DND-41 (cell line): ENCODE measurements around the gene SLC25A21.

ENCODE experiments used
- EZH2 ChIP-seq: IDR thresholded peaks from 3 replicates; pipeline ENCODE4 v1.6.1; 2012; ENCODE audit warnings: borderline replicate concordance, low read depth, mild to moderate bottlenecking, moderate library complexity, low read length, inconsistent platforms; ENCODE audit not compliant: severe bottlenecking
- TF ChIP-seq, protein P1 (sequence below): IDR thresholded peaks from 2 replicates; pipeline ENCODE4 v1.5.1; 2012; ENCODE audit warnings: borderline replicate concordance, low read length, moderate library complexity, mild to moderate bottlenecking; ENCODE audit not compliant: poor library complexity, severe bottlenecking; ENCODE audit errors: extremely low read depth

DNA sequence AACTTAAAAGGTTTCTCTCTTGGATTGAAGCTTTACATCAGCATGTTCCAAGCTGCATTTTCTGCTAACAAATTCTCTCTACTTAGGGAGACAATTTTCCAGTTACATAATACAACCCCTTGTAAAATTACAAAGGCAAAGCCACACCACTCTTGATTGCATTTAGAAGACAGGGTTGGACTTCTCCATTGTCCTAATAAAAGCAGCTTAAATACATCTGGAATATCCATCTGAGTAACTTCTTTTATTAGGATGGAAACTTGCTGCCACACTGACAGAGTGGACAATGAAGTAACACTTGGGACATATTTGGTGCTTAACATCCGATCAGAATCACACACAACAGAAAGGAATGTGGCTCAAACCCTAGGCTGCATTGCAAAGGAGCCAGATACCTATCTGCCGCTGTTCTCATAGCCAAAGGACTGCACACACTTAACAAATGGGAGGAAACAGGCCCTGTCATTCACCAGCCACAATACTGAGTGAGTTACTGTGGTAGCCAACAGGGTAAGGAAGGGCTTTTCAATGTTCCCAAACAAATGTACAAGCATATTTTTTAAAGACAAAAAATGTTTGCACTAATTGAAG, 353.5 kb downstream of the SLC25A21 start:
- TF ChIP-seq, protein P1, sequence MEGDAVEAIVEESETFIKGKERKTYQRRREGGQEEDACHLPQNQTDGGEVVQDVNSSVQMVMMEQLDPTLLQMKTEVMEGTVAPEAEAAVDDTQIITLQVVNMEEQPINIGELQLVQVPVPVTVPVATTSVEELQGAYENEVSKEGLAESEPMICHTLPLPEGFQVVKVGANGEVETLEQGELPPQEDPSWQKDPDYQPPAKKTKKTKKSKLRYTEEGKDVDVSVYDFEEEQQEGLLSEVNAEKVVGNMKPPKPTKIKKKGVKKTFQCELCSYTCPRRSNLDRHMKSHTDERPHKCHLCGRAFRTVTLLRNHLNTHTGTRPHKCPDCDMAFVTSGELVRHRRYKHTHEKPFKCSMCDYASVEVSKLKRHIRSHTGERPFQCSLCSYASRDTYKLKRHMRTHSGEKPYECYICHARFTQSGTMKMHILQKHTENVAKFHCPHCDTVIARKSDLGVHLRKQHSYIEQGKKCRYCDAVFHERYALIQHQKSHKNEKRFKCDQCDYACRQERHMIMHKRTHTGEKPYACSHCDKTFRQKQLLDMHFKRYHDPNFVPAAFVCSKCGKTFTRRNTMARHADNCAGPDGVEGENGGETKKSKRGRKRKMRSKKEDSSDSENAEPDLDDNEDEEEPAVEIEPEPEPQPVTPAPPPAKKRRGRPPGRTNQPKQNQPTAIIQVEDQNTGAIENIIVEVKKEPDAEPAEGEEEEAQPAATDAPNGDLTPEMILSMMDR, result no peak
- TF ChIP-seq EZH2, result no peak
